ENCODE measurements around the gene GOLGA6D.
"Not testable (repeated sequence)": the region's sequence is repeated elsewhere in the genome, so short reads cannot be mapped to it uniquely, and the experiment has no call there.

The GOLGA6D gene

GRCh38 chr15:75282572-75282971, at the start of gene GOLGA6D:
TSS of gene GOLGA6D (plus strand) at chr15:75282835. CDS start at chr15:75282876, 41 bp downstream.
- not testable (repeated sequence) for DNase-seq (ENCODE audit: low read depth); H3K4me3 ChIP-seq (ENCODE audit: low read length)

GRCh38 chr15:75233504-75234190, 49.0 kb upstream of the GOLGA6D start:
- no peak for TF ChIP-seq CTCF (IDR thresholded peaks at IDR 0.05; ENCODE audit: insufficient read depth, low read depth, low read length, missing control alignments)
- no peak for DNase-seq (ENCODE audit: low read depth)
- no peak overlapping the region for H3K4me3 ChIP-seq (ENCODE audit: low read length)

- no peak for TF ChIP-seq CTCF (IDR thresholded peaks at IDR 0.05; ENCODE audit: insufficient read depth, low read depth, low read length, missing control alignments)
- no peak for DNase-seq (ENCODE audit: low read depth)
- H3K4me3 ChIP-seq (ENCODE audit: low read length): no peak overlapping the region
Observed at GRCh38 chr15:75234191-75234810, 48.3 kb upstream of the GOLGA6D start.

GRCh38 chr15:75235051-75235673, 47.5 kb upstream of the GOLGA6D start:
- no peak overlapping the region for H3K4me3 ChIP-seq (ENCODE audit: low read length)
- DNase-seq (ENCODE audit: low read depth): no peak
- no peak for TF ChIP-seq CTCF (IDR thresholded peaks at IDR 0.05; ENCODE audit: insufficient read depth, low read depth, low read length, missing control alignments)

GRCh38 chr15:75235760-75236729, 46.6 kb upstream of the GOLGA6D start:
- no peak for DNase-seq (ENCODE audit: low read depth)
- TF ChIP-seq CTCF (IDR thresholded peaks at IDR 0.05; ENCODE audit: insufficient read depth, low read depth, low read length, missing control alignments): no peak
- no peak overlapping the region for H3K4me3 ChIP-seq (ENCODE audit: low read length)

GRCh38 chr15:75237316-75237982, 45.2 kb upstream of the GOLGA6D start:
- TF ChIP-seq CTCF (IDR thresholded peaks at IDR 0.05; ENCODE audit: insufficient read depth, low read depth, low read length, missing control alignments): no peak
- no peak overlapping the region for H3K4me3 ChIP-seq (ENCODE audit: low read length)
- no peak for DNase-seq (ENCODE audit: low read depth)
